Heart right ventricle (tissue), 16 donors: Measurements from ENCODE around the gene RRP1. TPM values are rescaled to one million over a fixed set of nuclear protein-coding genes. Genes with fewer than 3 reads are reported as not detected.

Experiments used
- ATAC-seq, 8 donors: fragments of 200-7000 bp; cut with Tn5 transposase; one replicate each; pipeline ENCODE4 v1.9.1; 2020; ENCODE audit warnings: mild to moderate bottlenecking in 8 of 8, moderate library complexity in 8 of 8, moderate number of reproducible peaks in 1 of 8
- DNase-seq, 2 donors: peaks; one replicate each; pipeline ENCODE4 v3.0.0-alpha.2; 2020
- H3K27ac ChIP-seq, 10 donors: fragments of 200-600 bp; sonication (generic) in 2 of 10; one replicate each; pipeline versions ENCODE4 v1.5.0 to v1.8.0; 2020 to 2022; ENCODE audit warnings: mild to moderate bottlenecking in 3 of 10
- H3K27me3 ChIP-seq, 7 donors: fragments of 200-600 bp; one replicate each; pipeline ENCODE4 v1.8.0; 2021 to 2022; ENCODE audit warnings: mild to moderate bottlenecking in 2 of 7
- H3K36me3 ChIP-seq, 9 donors: fragments of 200-600 bp; sonication (generic) in 1 of 9; one replicate each; pipeline versions ENCODE4 v1.5.0 to v1.8.0; 2020 to 2022; ENCODE audit warnings: mild to moderate bottlenecking in 2 of 9
- H3K4me1 ChIP-seq, 9 donors: fragments of 200-600 bp; sonication (generic) in 1 of 9; one replicate each; pipeline versions ENCODE4 v1.5.0 to v1.8.0; 2020 to 2022; ENCODE audit warnings: mild to moderate bottlenecking in 4 of 9
- H3K4me3 ChIP-seq, 10 donors: fragments of 200-600 bp; sonication (generic) in 2 of 10; one replicate each; pipeline versions ENCODE4 v1.5.0 to v1.8.0; 2020 to 2022; ENCODE audit warnings: mild to moderate bottlenecking in 7 of 10, moderate library complexity in 2 of 10
- H3K9me3 ChIP-seq, 11 donors: fragments of 200-600 bp in 10 of 11; sonication (generic) in 2 of 11; one replicate each; pipeline versions ENCODE4 v1.5.0 to v1.8.0; 2013 to 2022; ENCODE audit warnings: mild to moderate bottlenecking in 2 of 11, control low read depth in 1 of 11, moderate library complexity in 1 of 11
- WGBS, 2 donors: extraction: QIAGEN DNeasy Blood & Tissue Kit; methylation state at CpG; one replicate each; pipeline ENCODE4 v1.1.7; 2013; ENCODE audit warnings: inconsistent platforms in 1 of 2; 5-methylcytosine and 5-hydroxymethylcytosine counted together
- intact Hi-C, 10 donors: fragments of 100-400 bp; cut with DNase I; formaldehyde crosslinking; loops; one replicate each; pipeline versions ENCODE4 v1.11.1 to v1.14.2; 2022
- polyA plus RNA-seq, 2 donors: library from polyadenylated mRNA; stranded (reverse); fragments of 200-250 nt; gene quantifications; one replicate each; pipeline ENCODE4 v1.2.3, GENCODE V29; 2013
- total RNA-seq, 10 donors: library from RNA; stranded (reverse); fragmentation: NEBNext Ultra II Directional in 3 of 10; extraction: Animal tissue kit (Norgen Biotek cat#: 25700) in 3 of 10; gene quantifications; one replicate each; pipeline versions ENCODE4 v1.2.1 to v1.2.4, GENCODE V29; 2021 to 2023
- TF ChIP-seq, protein P1 (sequence below), 9 donors: fragments of 200-600 bp; sonication (generic) in 2 of 9; IDR thresholded peaks; one replicate each; pipeline versions ENCODE4 v1.5.0 to v1.8.0; 2021 to 2022; ENCODE audit warnings: antibody characterized with exemption in 9 of 9, mild to moderate bottlenecking in 5 of 9, moderate library complexity in 1 of 9
- donor health status: Arrhythmogenic right ventricular cardiomyopathy.
- donor health status: ischemic (EF 13 %, LVEDD 7.1; RV severe dilation, severe dysfunction).
- donor health status: healthy with polysubstance abuse.
- donor health status: DM: no; HTN: yes; CAD: no.
- donor health status: DM: no; HTN: no; CAD: no.
- donor health status: ischemic (EF 25% LVEDD 6.9; RV normal size, moderate dysfunction).
- donor health status: ischemic (EF 25% LVEDD 5.7; RV mildly dilated, moderate dysfunction).
- donor health status: healthy.
- donor health status: DM: yes; HTN: yes; CAD: no.
- donor health status: Ischemic cardiomyopathy.
- donor health status: ischemic (EF 35%, LVEDD 5.7; RV mildly dilated, moderate dysfunction).
- donor health status: nonischemic (EF 11% LVEDD 7.7; RV severe dilation, severe dysfunction).
- donor health status: DM: yes; HTN: yes; CAD: no.
- donor health status: PGD.
- donor health status: ischemic (EF 29% LVEDD 5.4; RV normal size, mild dysfunction).
- donor health status: nonischemic (EF 23%, LVEDD 6.1; RV moderate dilation, normal function).

The RRP1 gene
- total and polyA plus RNA-seq, 12 donors, result 6.3 to 13.9 (median 9.3) TPM

DNA sequence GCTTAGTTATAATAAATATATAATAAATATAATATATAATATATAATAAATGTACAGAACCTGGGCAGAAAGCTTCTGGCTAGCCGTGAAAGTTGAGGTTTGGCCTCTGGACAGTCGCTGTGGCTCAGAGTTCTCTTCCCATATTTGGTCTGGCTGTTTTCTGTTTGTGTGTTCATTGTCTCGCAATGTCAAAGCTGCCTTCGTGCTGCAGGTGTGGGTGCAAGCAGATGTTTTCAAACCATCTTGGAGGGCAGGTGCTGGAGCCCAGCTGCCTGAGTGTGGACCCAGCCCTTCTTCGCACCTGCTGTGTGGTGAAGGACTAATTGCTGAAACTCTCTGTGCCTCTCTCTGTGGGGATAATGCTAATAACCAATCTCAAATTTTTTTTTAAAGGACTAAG, 9.7 kb upstream of the RRP1 start:
- H3K27me3 ChIP-seq, result no peaks in the 10 kb centered on the region
- H3K9me3 ChIP-seq, result no peaks in the 10 kb centered on the region
- ATAC-seq (no peak), DNase-seq (no peak)
- WGBS, 2 donors, result 89 to 92% methylated on average over 5 of the region's 5 CpGs
- intact Hi-C loops, result loop anchor here in 3 of 10 donors (5.0 to 10.0 kb wide), 2 partner anchors 52 to 55 kb away; no protein-coding TSS in a partner anchor
- no peak overlapping the region for H3K4me3 ChIP-seq
- peak overlapping the region in 1 of 10 donors; percentile 68 for H3K27ac ChIP-seq
- H3K36me3 ChIP-seq, result peaks cover 0 to under 1% (median 0%) of the 10 kb centered on the region in 9 donors
- TF ChIP-seq, protein P1, sequence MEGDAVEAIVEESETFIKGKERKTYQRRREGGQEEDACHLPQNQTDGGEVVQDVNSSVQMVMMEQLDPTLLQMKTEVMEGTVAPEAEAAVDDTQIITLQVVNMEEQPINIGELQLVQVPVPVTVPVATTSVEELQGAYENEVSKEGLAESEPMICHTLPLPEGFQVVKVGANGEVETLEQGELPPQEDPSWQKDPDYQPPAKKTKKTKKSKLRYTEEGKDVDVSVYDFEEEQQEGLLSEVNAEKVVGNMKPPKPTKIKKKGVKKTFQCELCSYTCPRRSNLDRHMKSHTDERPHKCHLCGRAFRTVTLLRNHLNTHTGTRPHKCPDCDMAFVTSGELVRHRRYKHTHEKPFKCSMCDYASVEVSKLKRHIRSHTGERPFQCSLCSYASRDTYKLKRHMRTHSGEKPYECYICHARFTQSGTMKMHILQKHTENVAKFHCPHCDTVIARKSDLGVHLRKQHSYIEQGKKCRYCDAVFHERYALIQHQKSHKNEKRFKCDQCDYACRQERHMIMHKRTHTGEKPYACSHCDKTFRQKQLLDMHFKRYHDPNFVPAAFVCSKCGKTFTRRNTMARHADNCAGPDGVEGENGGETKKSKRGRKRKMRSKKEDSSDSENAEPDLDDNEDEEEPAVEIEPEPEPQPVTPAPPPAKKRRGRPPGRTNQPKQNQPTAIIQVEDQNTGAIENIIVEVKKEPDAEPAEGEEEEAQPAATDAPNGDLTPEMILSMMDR (IDR thresholded peaks at IDR 0.05), result no peak
- peaks cover 0 to 24% (median 9%) of the 10 kb centered on the region in 9 donors for H3K4me1 ChIP-seq

DNA sequence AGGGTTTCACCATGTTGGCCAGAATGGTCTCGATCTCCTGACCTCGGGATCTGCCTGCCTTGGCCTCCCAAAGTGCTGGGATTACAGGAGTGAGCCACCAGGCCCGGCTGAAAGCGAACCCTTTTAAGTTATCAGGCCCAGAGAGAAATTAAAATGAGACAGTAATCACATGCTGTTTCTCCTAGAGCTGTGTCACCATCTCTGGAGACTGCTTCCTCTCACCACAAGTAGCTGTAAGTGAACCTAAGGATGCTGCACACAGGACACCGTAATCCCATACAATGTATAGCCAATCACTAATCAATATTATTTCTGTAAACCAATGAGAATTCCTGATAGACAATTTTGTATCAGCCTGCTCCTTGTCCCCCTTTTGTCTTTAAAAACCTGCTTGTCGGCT, 7.5 kb upstream of the RRP1 start:
- H3K4me1 ChIP-seq, result peaks cover 0 to 15% (median 0%) of the 10 kb centered on the region in 9 donors
- H3K9me3 ChIP-seq, result no peaks in the 10 kb centered on the region
- no peak overlapping the region for H3K27ac ChIP-seq
- H3K27me3 ChIP-seq, result no peaks in the 10 kb centered on the region
- TF ChIP-seq, protein P1 (IDR thresholded peaks at IDR 0.05), result no peak
- intact Hi-C loops, result loop anchor here in 2 of 10 donors (10.0 kb wide), 1 partner anchor 57 kb away; no protein-coding TSS in a partner anchor
- no peak for DNase-seq
- ATAC-seq, result no peak
- H3K4me3 ChIP-seq, result no peak overlapping the region
- 76 to 92% methylated on average over 6 of the region's 6 CpGs for WGBS, 2 donors
- H3K36me3 ChIP-seq, result no peaks in the 10 kb centered on the region

DNA sequence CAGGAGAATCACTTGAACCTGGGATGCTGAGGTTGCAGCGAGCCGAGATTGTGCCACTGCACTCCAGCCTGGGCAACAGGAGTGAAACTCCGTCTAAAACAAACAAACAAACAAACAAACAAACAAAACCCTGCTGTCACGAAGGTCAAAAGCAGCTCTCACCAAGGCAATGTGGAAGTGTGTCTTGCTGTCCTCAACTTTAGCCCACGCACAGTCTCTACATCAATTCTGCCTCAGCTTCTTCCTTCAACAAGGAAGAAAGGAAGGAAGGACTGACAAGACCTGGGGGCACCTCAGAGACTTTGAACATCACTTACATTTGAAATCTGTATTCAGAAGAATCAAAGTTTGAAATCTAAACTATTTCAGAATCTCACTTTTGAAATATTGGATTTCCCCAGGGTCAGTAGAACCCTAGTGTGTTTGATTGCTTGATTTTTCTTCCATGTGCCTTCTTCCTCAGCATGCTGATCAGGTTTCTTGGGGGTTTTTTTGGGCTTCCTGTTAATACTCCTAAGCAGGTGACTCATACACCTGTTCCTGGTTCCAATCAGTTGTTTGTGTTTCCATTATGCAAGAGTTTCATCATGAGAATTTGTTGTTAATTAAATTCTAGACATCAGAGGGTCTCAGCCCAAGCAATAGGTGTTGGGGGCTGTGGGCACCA, 6.8 kb upstream of the RRP1 start:
- DNase-seq (no peak), ATAC-seq (no peak)
- 80 to 83% methylated on average over 5 of the region's 5 CpGs for WGBS, 2 donors
- no peak overlapping the region for H3K4me3 ChIP-seq
- H3K27ac ChIP-seq, result no peak overlapping the region
- no peaks in the 10 kb centered on the region for H3K36me3 ChIP-seq
- TF ChIP-seq, protein P1 (IDR thresholded peaks at IDR 0.05), result no peak
- H3K4me1 ChIP-seq, result peaks cover 0 to 15% (median 0%) of the 10 kb centered on the region in 9 donors
- H3K27me3 ChIP-seq, result no peaks in the 10 kb centered on the region
- intact Hi-C loops, result loop anchor here in 2 of 10 donors (10.0 kb wide), 1 partner anchor 58 kb away; no protein-coding TSS in a partner anchor
- no peaks in the 10 kb centered on the region for H3K9me3 ChIP-seq

DNA sequence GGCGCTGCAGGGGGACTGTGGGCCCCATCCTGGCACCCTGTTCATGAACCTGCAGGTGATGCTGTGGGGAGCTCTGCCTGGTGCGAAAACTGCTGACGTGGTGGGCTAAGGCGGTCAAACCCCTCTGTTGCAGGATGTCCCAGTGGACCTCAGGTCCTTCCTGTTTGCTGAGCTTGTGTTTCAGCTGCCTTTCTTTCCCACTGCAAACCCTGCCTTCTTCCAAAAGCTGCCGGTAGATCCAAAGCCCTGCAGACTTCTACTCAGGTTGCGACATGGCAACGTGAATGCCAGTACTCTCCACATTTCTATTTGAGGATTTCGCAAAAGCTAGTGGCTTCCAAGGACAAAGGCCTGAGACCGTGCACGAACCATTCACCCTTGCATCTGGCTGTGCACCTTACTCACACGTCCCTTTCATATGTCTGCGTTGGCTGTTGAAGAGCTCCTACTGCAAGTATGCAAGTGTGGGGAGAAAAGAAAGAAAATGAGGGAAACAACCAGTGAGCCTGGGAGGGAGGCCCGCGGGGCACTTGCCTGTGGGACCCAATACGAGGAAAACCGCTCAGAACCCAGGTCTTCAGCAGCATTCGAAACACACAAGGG, 6.2 kb upstream of the RRP1 start:
- Histone ChIP-seq H3K36me3 (no peaks in the 10 kb centered on the region), H3K4me3 (no peak overlapping the region), H3K4me1 (peaks cover 0 to 13% (median 0%) of the 10 kb centered on the region in 9 donors), H3K27ac (no peak overlapping the region), H3K27me3 (no peaks in the 10 kb centered on the region), H3K9me3 (no peaks in the 10 kb centered on the region)
- ATAC-seq (no peak), DNase-seq (no peak)
- 81 to 85% methylated on average over 17 of the region's 17 CpGs for WGBS, 2 donors
- TF ChIP-seq, protein P1 (IDR thresholded peaks at IDR 0.05), result no peak
- intact Hi-C loops, result loop anchor here in 2 of 10 donors (10.0 kb wide), 1 partner anchor 58 kb away; no protein-coding TSS in a partner anchor
